MM.1S (cell line): ENCODE data around the gene PLBD2.

Source experiments
- DNase-seq: peaks from one replicate; pipeline ENCODE4 v3.0.0-alpha.2; 2015
- H2AFZ ChIP-seq: fragments of 300-600 bp; sonication (generic); 2 replicates; pipeline ENCODE4 v1.6.0; 2016; ENCODE audit warnings: antibody characterized with exemption, low read length
- H3F3A ChIP-seq: fragments of 300-600 bp; sonication (generic); 2 replicates; pipeline ENCODE4 v1.6.1; 2016; ENCODE audit warnings: mild to moderate bottlenecking, antibody characterized with exemption, low read length, moderate library complexity, mixed read lengths; ENCODE audit not compliant: insufficient read depth
- H3K27ac ChIP-seq: fragments of 300-600 bp; sonication (generic); 2 replicates; pipeline ENCODE4 v1.5.1; 2016; ENCODE audit warnings: mild to moderate bottlenecking, low read length
- H3K27me3 ChIP-seq: fragments of 300-600 bp; sonication (generic); replicated peaks from 2 replicates; pipeline ENCODE4 v1.6.0; 2016; ENCODE audit warnings: low read length; ENCODE audit not compliant: insufficient read depth
- H3K36me3 ChIP-seq: fragments of 300-600 bp; sonication (generic); replicated peaks from 2 replicates; pipeline ENCODE4 v1.6.1; 2016; ENCODE audit warnings: mild to moderate bottlenecking, low read length, mixed read lengths; ENCODE audit not compliant: insufficient read depth
- H3K4me1 ChIP-seq: fragments of 300-600 bp; sonication (generic); 2 replicates; pipeline ENCODE4 v1.6.1; 2016; ENCODE audit warnings: low read length, mixed read lengths
- H3K4me2 ChIP-seq: fragments of 300-600 bp; sonication (generic); 2 replicates; pipeline ENCODE4 v1.6.0; 2016; ENCODE audit warnings: low read depth, low read length
- H3K4me3 ChIP-seq: fragments of 300-600 bp; sonication (generic); 2 replicates; pipeline ENCODE4 v1.5.1; 2016; ENCODE audit warnings: low read length, mixed read lengths
- H3K79me2 ChIP-seq: fragments of 300-600 bp; sonication (generic); 2 replicates; pipeline ENCODE4 v1.6.1; 2016; ENCODE audit warnings: mixed run types, low read length, mixed read lengths
- H3K9ac ChIP-seq: fragments of 300-600 bp; sonication (generic); 2 replicates; pipeline ENCODE4 v1.6.1; 2016; ENCODE audit warnings: low read length, mixed read lengths
- H3K9me2 ChIP-seq: fragments of 300-600 bp; sonication (generic); replicated peaks from 2 replicates; pipeline ENCODE4 v1.6.1; 2016; ENCODE audit warnings: mild to moderate bottlenecking, low read length, mixed read lengths; ENCODE audit not compliant: insufficient read depth
- H3K9me3 ChIP-seq: fragments of 300-600 bp; sonication (generic); replicated peaks from 2 replicates; pipeline ENCODE4 v1.6.1; 2016; ENCODE audit warnings: mild to moderate bottlenecking, low read length, mixed read lengths; ENCODE audit not compliant: insufficient read depth
- H4K20me1 ChIP-seq: fragments of 300-600 bp; sonication (generic); 2 replicates; pipeline ENCODE4 v1.6.1; 2016; ENCODE audit warnings: mild to moderate bottlenecking, low read length, moderate library complexity, mixed read lengths; ENCODE audit not compliant: insufficient read depth
- EZH2 ChIP-seq: fragments of 300-600 bp; sonication (generic); optimal IDR thresholded peaks from 2 replicates; pipeline ENCODE3; 2017; ENCODE audit warnings: low read depth, mild to moderate bottlenecking, antibody characterized with exemption, low read length, mixed read lengths
- EZH2phosphoT487 ChIP-seq: fragments of 300-600 bp; sonication (generic); IDR thresholded peaks from 2 replicates; pipeline ENCODE4 v1.6.1; 2018; ENCODE audit warnings: antibody characterized with exemption, low read length
- TF ChIP-seq, protein P1 (sequence below): fragments of 300-600 bp; sonication (generic); IDR thresholded peaks from 2 replicates; pipeline ENCODE4 v1.5.1; 2016; ENCODE audit warnings: antibody characterized with exemption, low read length, mixed read lengths

Gene PLBD2

DNA sequence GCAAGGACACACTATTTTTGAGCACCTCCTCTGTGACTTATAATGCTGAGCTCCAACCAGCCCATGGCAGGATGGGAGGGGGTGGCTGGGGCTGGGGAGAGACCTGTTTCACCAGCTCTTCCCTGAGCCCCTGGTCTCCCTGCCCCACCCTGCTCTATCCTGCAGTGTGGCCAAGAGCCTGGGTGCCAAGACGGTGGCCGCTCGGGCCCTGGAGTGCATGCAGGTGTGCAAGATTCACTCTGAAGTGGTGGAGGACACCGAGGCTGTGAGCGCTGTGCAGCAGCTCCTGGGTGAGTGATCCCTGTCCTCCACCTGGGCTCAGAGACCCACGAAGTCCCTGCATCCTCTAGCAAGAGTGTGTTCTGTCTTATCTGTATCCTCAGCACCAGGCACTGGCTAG is 78.2 kb downstream of the PLBD2 start:
- Histone ChIP-seq H3K79me2 (no peaks in the 10 kb centered on the region), H3K4me1 (no peaks in the 10 kb centered on the region), H4K20me1 (no peaks in the 10 kb centered on the region), H3K4me2 (no peak overlapping the region), H2AFZ (no peak overlapping the region), H3K4me3 (no peak overlapping the region), H3K9me2 (no peaks in the 10 kb centered on the region), H3K27me3 (no peaks in the 10 kb centered on the region; the same call in 1 of the 2 replicates), H3K9ac (no peak overlapping the region), H3K9me3 (no peaks in the 10 kb centered on the region), H3F3A (no peaks in the 10 kb centered on the region), H3K36me3 (no peaks in the 10 kb centered on the region), H3K27ac (no peak overlapping the region)
- DNase-seq = no peak
- no peak for TF ChIP-seq EZH2
- TF ChIP-seq, protein P1, sequence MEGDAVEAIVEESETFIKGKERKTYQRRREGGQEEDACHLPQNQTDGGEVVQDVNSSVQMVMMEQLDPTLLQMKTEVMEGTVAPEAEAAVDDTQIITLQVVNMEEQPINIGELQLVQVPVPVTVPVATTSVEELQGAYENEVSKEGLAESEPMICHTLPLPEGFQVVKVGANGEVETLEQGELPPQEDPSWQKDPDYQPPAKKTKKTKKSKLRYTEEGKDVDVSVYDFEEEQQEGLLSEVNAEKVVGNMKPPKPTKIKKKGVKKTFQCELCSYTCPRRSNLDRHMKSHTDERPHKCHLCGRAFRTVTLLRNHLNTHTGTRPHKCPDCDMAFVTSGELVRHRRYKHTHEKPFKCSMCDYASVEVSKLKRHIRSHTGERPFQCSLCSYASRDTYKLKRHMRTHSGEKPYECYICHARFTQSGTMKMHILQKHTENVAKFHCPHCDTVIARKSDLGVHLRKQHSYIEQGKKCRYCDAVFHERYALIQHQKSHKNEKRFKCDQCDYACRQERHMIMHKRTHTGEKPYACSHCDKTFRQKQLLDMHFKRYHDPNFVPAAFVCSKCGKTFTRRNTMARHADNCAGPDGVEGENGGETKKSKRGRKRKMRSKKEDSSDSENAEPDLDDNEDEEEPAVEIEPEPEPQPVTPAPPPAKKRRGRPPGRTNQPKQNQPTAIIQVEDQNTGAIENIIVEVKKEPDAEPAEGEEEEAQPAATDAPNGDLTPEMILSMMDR = no peak
- no peak for TF ChIP-seq EZH2phosphoT487

GRCh38 chr12:113436993-113437728 is 78.8 kb downstream of the PLBD2 start:
- TF ChIP-seq, protein P1 = no peak
- TF ChIP-seq EZH2 (no peak), EZH2phosphoT487 (no peak)
- H3K4me2 ChIP-seq = no peak overlapping the region

GRCh38 chr12:113437729-113438100 is 79.3 kb downstream of the PLBD2 start:
- DNase-seq = no peak
- Histone ChIP-seq H3K27ac (no peak overlapping the region), H3K79me2 (no peaks in the 10 kb centered on the region), H3K27me3 (no peaks in the 10 kb centered on the region; the same call in 1 of the 2 replicates), H2AFZ (no peak overlapping the region), H4K20me1 (no peaks in the 10 kb centered on the region), H3K36me3 (no peaks in the 10 kb centered on the region), H3K9me3 (no peaks in the 10 kb centered on the region), H3F3A (no peaks in the 10 kb centered on the region), H3K9ac (no peak overlapping the region), H3K4me3 (no peak overlapping the region), H3K4me1 (no peaks in the 10 kb centered on the region), H3K9me2 (no peaks in the 10 kb centered on the region), H3K4me2 (no peak overlapping the region)
- TF ChIP-seq EZH2phosphoT487 (no peak), EZH2 (no peak)
- TF ChIP-seq, protein P1 = no peak

More at GRCh38 chr12:113436993-113437728, 78.8 kb downstream of the PLBD2 start:
- Histone ChIP-seq H4K20me1 (no peaks in the 10 kb centered on the region), H3K4me1 (no peaks in the 10 kb centered on the region), H3K4me3 (no peak overlapping the region), H3F3A (no peaks in the 10 kb centered on the region), H3K36me3 (no peaks in the 10 kb centered on the region), H2AFZ (no peak overlapping the region), H3K9me3 (no peaks in the 10 kb centered on the region), H3K27me3 (no peaks in the 10 kb centered on the region; the same call in 1 of the 2 replicates), H3K9ac (no peak overlapping the region), H3K79me2 (no peaks in the 10 kb centered on the region), H3K9me2 (no peaks in the 10 kb centered on the region), H3K27ac (no peak overlapping the region)
- no peak for DNase-seq
